ENCODE data around the gene DBX1. TPM values are rescaled to one million over a fixed set of nuclear protein-coding genes. Genes with fewer than 3 reads are reported as not detected.
A peak's percentile ranks its signal among the peaks of the same experiment; 100 is the strongest.

The DBX1 gene
- total RNA-seq, 1 donor from 2014 or later, result not detected

GRCh38 chr11:20111871-20112270 lies 48.4 kb downstream of the DBX1 start:
- peaks cover 8% of the 10 kb centered on the region for H3K36me3 Mint-ChIP-seq (ENCODE audit: low read depth, unreplicated experiment)
- H3K27ac Mint-ChIP-seq (ENCODE audit: unreplicated experiment), result no peak overlapping the region
- H3K4me1 Mint-ChIP-seq (ENCODE audit: unreplicated experiment), result peaks cover 2% of the 10 kb centered on the region
- no peak for DNase-seq (ENCODE audit: low spot score)
- no peak overlapping the region for H3K4me3 Mint-ChIP-seq (ENCODE audit: unreplicated experiment)
- H3K27me3 Mint-ChIP-seq (ENCODE audit: unreplicated experiment), result peaks cover 10% of the 10 kb centered on the region
- TF ChIP-seq CTCF (IDR thresholded peaks at IDR 0.05; ENCODE audit: unreplicated experiment), result no peak
- no peaks in the 10 kb centered on the region for H3K9me3 Mint-ChIP-seq (ENCODE audit: unreplicated experiment)

DNA sequence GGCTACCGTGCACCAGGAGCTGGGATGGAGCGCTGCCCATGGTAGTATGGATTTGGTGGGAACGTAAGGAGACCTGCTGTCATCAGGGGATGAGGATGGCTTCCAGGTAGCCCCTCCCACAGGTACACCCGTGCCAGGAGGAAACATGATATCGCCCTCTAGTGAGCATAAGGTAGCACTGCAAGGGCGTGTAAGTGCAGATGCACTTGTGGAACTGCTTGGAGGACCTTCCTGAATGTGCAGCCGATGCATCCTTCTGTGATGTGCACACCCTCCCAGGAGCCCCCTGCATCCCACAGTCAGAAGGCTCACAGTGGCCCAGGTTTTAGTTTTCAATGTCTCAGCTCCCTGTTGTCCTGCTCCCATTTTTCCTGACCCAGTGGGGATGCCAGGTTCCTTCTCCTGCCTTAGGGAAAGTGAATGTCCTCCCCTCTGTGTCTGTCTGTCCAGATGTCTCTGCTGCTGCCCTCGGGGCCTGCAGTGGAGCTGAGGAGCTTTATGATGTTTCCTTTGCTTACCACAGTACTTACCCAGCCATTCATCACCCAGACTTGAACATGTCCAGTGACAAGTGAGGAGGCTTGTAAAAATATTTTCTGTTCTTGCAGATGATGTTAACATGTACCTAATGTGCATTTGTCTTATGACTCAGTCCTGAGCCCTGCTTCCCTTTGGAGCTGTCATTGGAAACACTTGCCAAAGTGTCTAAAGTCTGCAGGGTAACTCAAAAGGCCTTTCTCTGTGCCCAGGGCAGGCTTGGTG lies 49.2 kb downstream of the DBX1 start:
- H3K9me3 Mint-ChIP-seq (ENCODE audit: unreplicated experiment), result no peaks in the 10 kb centered on the region
- no peak overlapping the region for H3K4me3 Mint-ChIP-seq (ENCODE audit: unreplicated experiment)
- H3K36me3 Mint-ChIP-seq (ENCODE audit: low read depth, unreplicated experiment), result peaks cover 8% of the 10 kb centered on the region
- H3K27me3 Mint-ChIP-seq (ENCODE audit: unreplicated experiment), result peaks cover 10% of the 10 kb centered on the region
- no peak overlapping the region for H3K27ac Mint-ChIP-seq (ENCODE audit: unreplicated experiment)
- peak; percentile 45 for DNase-seq (ENCODE audit: low spot score)
- peak; percentile 92 for TF ChIP-seq CTCF (IDR thresholded peaks at IDR 0.05; ENCODE audit: unreplicated experiment)
- peaks cover 2% of the 10 kb centered on the region for H3K4me1 Mint-ChIP-seq (ENCODE audit: unreplicated experiment)

GRCh38 chr11:20109731-20110445 lies 50.4 kb downstream of the DBX1 start:
- Mint-ChIP-seq H3K27me3 (ENCODE audit: unreplicated experiment) (peaks cover 10% of the 10 kb centered on the region), H3K36me3 (ENCODE audit: low read depth, unreplicated experiment) (peaks cover 12% of the 10 kb centered on the region), H3K9me3 (ENCODE audit: unreplicated experiment) (no peaks in the 10 kb centered on the region), H3K4me1 (ENCODE audit: unreplicated experiment) (peaks cover 2% of the 10 kb centered on the region), H3K27ac (ENCODE audit: unreplicated experiment) (no peak overlapping the region), H3K4me3 (ENCODE audit: unreplicated experiment) (no peak overlapping the region)
- DNase-seq (ENCODE audit: low spot score), result no peak
- no peak for TF ChIP-seq CTCF (IDR thresholded peaks at IDR 0.05; ENCODE audit: unreplicated experiment)

Other genes with a start within 250 kb of the DBX1 start
- 18.1 TPM for gene HTATIP2, start 203.2 kb upstream of the DBX1 start, total RNA-seq (ENCODE audit: unreplicated experiment)
- 5.4 TPM for gene PRMT3, start 227.2 kb upstream of the DBX1 start, total RNA-seq (ENCODE audit: unreplicated experiment)